ENCODE data around the gene GJB2. TPM values are rescaled to one million over a fixed set of nuclear protein-coding genes. Genes with fewer than 3 reads are reported as not detected.

The GJB2 gene
- polyA plus RNA-seq, 1 experiment: 3.0 TPM

DNA sequence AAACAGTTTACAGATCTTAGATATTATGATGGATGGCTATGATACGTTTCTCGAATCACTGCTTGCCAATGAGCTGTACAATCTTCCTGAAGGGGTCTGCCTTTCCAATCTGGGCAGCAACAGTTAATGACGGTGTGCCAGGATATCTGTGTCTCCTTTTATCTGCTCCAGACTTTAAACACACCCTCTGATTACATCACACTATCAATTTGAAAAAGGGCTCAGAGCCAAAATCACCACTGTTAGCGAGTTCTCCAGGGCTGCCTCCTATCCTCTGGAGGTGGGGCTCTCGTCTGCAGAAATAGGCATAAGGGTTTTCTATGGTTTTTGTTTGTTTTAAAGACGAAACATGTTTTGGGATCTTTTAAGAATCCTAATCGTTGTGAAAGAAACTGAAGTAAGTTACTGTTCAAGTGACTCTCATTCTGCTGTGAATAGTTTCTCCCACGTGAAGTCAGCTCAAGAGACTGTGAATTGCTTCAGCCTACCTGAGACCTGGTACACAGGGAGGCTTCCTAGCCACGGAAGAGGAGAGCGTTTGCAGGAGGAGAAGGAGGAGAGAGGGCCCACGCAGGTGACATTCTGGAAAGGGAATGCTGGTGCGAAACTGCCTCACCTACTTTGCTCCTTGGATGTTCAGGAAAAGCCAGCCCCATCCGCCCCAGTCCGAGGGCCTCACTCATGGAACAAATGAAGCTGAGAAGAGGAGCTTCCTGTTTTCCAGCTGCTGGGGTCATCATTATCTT, 16.7 kb downstream of the GJB2 start:
- TF ChIP-seq CTCF (IDR thresholded peaks at IDR 0.05; ENCODE audit: low read depth, low read length): no peak
- Histone ChIP-seq H3K27me3 (ENCODE audit: control insufficient read depth, insufficient read depth, low read length) (peaks cover 4% of the 10 kb centered on the region), H3K4me3 (ENCODE audit: low read depth, low read length) (no peak overlapping the region), H3K9me3 (ENCODE audit: control insufficient read depth, insufficient read depth, low read length) (no peaks in the 10 kb centered on the region; the same call in 1 of the 2 replicates), H3K27ac (ENCODE audit: low read depth, low read length) (no peak overlapping the region)
- DNase-seq (ENCODE audit: low read depth, low spot score): no peak
- POLR2A ChIA-PET: interaction anchor here (1.1 kb wide), 1 partner anchor 15 kb away, joined by 3 read pairs; no protein-coding TSS in a partner anchor
- CTCF ChIA-PET: interaction anchor here (0.6 to 1.2 kb wide), 3 partner anchors 10 to 669 kb away, joined by 3 to 5 read pairs (median 3); no protein-coding TSS in a partner anchor

DNA sequence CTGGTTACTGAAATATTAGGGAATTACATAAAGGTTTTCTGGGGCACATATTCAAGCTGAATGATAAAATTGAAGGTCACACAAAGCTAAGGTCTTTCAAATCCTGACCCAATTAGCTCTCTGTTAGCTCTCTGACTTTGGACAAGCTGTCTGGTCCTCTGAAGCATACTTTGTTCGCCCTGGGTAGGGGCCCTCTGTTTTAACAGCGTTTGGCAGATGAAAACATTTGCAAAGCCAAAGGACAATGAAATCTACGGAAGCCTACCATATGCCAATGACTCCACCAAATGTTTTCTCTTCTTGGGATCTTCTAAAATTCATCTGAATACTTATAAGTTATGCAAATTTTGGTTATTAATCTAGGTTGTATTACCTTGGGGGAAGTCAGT, 17.3 kb downstream of the GJB2 start:
- no peak overlapping the region for H3K4me3 ChIP-seq (ENCODE audit: low read depth, low read length)
- TF ChIP-seq CTCF (IDR thresholded peaks at IDR 0.05; ENCODE audit: low read depth, low read length): no peak
- peak overlapping the region; percentile 53 for H3K27ac ChIP-seq (ENCODE audit: low read depth, low read length)
- H3K9me3 ChIP-seq (ENCODE audit: control insufficient read depth, insufficient read depth, low read length): no peaks in the 10 kb centered on the region; the same call in 1 of the 2 replicates
- ChIA-PET POLR2A (interaction anchor here (1.1 kb wide), 1 partner anchor 16 kb away, joined by 3 read pairs; no protein-coding TSS in a partner anchor), CTCF (no interaction called here)
- peaks cover 4% of the 10 kb centered on the region for H3K27me3 ChIP-seq (ENCODE audit: control insufficient read depth, insufficient read depth, low read length)
- DNase-seq (ENCODE audit: low read depth, low spot score): no peak

DNA sequence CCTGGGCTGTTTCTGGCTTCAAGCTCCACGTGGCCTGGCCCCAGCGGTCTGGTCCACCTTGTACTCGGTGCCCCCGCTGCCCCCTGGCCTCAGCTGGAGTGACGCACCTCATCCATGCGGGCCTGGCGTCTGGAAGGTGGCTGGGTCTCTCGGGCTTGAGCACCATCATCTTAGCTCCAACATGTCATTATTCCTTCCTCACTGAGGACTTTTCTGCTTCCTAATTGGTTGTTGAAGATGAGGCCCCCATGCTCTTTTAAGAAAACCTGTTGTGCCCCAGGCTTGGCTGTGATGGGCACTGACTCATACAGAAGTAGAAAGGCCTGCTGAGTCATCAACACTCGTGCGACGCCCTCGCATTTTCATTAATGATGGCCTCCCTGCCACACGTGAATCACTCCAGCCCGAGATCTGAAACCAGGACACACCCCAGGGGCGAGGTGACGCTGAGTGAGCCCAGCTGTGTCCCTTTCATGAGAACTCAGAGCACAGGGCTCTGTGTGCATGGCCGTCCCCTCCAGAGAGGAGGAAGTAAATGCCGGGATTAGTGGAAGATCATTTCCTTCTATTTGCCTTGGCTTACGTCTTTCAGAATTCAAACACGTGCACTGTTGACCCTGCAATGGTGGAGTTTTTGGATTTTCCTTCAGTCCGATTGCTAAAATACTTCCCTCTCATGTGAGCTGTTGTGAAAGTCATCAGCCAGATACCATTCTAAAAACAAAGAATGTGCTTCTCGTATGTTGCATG, 17.9 kb downstream of the GJB2 start:
- ChIA-PET POLR2A (interaction anchor here (1.1 kb wide), 1 partner anchor 16 kb away, joined by 3 read pairs; no protein-coding TSS in a partner anchor), CTCF (no interaction called here)
- peak overlapping the region; percentile 53 for H3K27ac ChIP-seq (ENCODE audit: low read depth, low read length)
- DNase-seq (ENCODE audit: low read depth, low spot score): peak; percentile 96
- H3K9me3 ChIP-seq (ENCODE audit: control insufficient read depth, insufficient read depth, low read length): no peaks in the 10 kb centered on the region; the same call in 1 of the 2 replicates
- TF ChIP-seq CTCF (IDR thresholded peaks at IDR 0.05; ENCODE audit: low read depth, low read length): no peak
- peaks cover 4% of the 10 kb centered on the region for H3K27me3 ChIP-seq (ENCODE audit: control insufficient read depth, insufficient read depth, low read length)
- no peak overlapping the region for H3K4me3 ChIP-seq (ENCODE audit: low read depth, low read length)

DNA sequence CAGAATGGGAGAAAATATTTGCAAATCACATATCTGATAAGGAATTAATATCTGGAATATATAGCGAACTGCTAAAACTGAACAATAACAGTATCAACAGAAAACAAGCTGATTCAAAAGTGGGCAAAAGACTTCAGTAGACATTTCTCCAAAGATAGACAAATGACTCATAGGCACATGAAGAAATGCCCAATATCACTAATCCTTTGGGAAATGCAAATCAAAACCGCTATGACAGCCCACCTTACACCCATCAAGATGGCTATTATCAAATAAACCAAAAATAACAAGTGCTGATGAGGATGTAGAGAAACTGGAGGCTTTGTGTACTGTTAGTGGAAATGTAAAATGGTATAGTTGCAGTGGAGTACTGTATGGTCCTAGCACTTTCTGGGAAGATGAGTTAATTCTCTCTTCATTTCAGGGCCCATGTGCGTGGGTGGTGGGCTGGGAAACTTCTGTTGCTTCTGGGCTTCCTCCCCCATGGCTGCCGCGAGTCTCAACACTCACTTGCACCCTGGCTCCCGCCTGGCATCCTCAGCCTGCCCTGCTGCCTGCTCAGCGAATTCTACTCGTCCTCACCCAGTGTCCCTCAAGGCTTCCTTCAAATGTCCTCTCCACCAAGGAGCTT, 19.5 kb downstream of the GJB2 start:
- ChIA-PET CTCF (interaction anchor here (0.6 kb wide), 1 partner anchor 219 kb away, joined by 3 read pairs; no protein-coding TSS in a partner anchor), POLR2A (no interaction called here)
- TF ChIP-seq CTCF (IDR thresholded peaks at IDR 0.05; ENCODE audit: low read depth, low read length): no peak
- no peak for DNase-seq (ENCODE audit: low read depth, low spot score)
- no peaks in the 10 kb centered on the region; the same call in 1 of the 2 replicates for H3K9me3 ChIP-seq (ENCODE audit: control insufficient read depth, insufficient read depth, low read length)
- H3K4me3 ChIP-seq (ENCODE audit: low read depth, low read length): no peak overlapping the region
- no peak overlapping the region for H3K27ac ChIP-seq (ENCODE audit: low read depth, low read length)
- H3K27me3 ChIP-seq (ENCODE audit: control insufficient read depth, insufficient read depth, low read length): no peaks in the 10 kb centered on the region
